Measurements from ENCODE around the gene ATP6V1B1. TPM values are rescaled to one million over a fixed set of nuclear protein-coding genes. Genes with fewer than 3 reads are reported as not detected.
"Not testable (repeated sequence)": the region's sequence is repeated elsewhere in the genome, so short reads cannot be mapped to it uniquely, and the experiment has no call there.

The ATP6V1B1 gene
- total RNA-seq, 4 donors from 2014 or later: not detected

- Histone ChIP-seq H3K36me3 (no peaks in the 10 kb centered on the region), H3K9me3 (no peaks in the 10 kb centered on the region), H3K4me3 (replicated peaks in 1 of 3) (no peak overlapping the region), H3K27me3 (no peaks in the 10 kb centered on the region), H3K4me1 (peaks cover 0 to 4% of the 10 kb centered on the region in 2 donors), H3K27ac (no peak overlapping the region)
- no peak for TF ChIP-seq POLR2A (IDR thresholded peaks at IDR 0.05)
- no peak for TF ChIP-seq CTCF (IDR thresholded peaks at IDR 0.05)
- no peak for DNase-seq
- 37 to 65% methylated on average over 2 of the region's 2 CpGs for WGBS, 2 donors
- intact Hi-C loops (cut with DNase I): no loop called here
These were observed 70.6 kb downstream of the ATP6V1B1 start for GRCh38 chr2:71006323-71006722.

- no peak for DNase-seq
- H3K27me3 ChIP-seq: no peaks in the 10 kb centered on the region
- 83 to 89% methylated on average over 3 to 4 of the region's 5 CpGs for WGBS, 2 donors
These were observed 71.5 kb downstream of the ATP6V1B1 start for GRCh38 chr2:71006955-71007799.

GRCh38 chr2:71008342-71008741 lies 72.6 kb downstream of the ATP6V1B1 start:
- intact Hi-C loops (cut with DNase I): no loop called here
- WGBS, 2 donors: 61 to 65% methylated on average over 7 to 12 of the region's 13 CpGs
- no peak for TF ChIP-seq CTCF (IDR thresholded peaks at IDR 0.05)
- no peak for TF ChIP-seq POLR2A (IDR thresholded peaks at IDR 0.05)
- DNase-seq: peak; percentile 22 to 29
- H3K4me1 ChIP-seq: peaks cover 0 to 3% of the 10 kb centered on the region in 2 donors
- no peaks in the 10 kb centered on the region for H3K27me3 ChIP-seq
- no peaks in the 10 kb centered on the region for H3K36me3 ChIP-seq
- no peaks in the 10 kb centered on the region for H3K9me3 ChIP-seq
- H3K27ac ChIP-seq: no peak overlapping the region
- H3K4me3 ChIP-seq (replicated peaks in 1 of 3): no peak overlapping the region

More at GRCh38 chr2:71006955-71007799, 71.5 kb downstream of the ATP6V1B1 start:
- Histone ChIP-seq H3K36me3 (no peaks in the 10 kb centered on the region), H3K4me1 (peaks cover 0 to 3% of the 10 kb centered on the region in 2 donors), H3K27ac (no peak overlapping the region), H3K4me3 (replicated peaks in 1 of 3) (no peak overlapping the region), H3K9me3 (no peaks in the 10 kb centered on the region)
- no peak for TF ChIP-seq CTCF (IDR thresholded peaks at IDR 0.05)
- TF ChIP-seq POLR2A (IDR thresholded peaks at IDR 0.05): no peak
- intact Hi-C loops (cut with DNase I): no loop called here

- 23 to 27% methylated on average over 6 of the region's 6 CpGs for WGBS, 2 donors
- H3K4me3 ChIP-seq (replicated peaks in 1 of 3); H3K36me3 ChIP-seq; H3K4me1 ChIP-seq; H3K27ac ChIP-seq; H3K27me3 ChIP-seq; intact Hi-C loops (cut with DNase I); H3K9me3 ChIP-seq; DNase-seq: not testable (repeated sequence)
These were observed 76.1 kb downstream of the ATP6V1B1 start for GRCh38 chr2:71011786-71012185.

Small RNAs within 50 kb of the gene (small RNA-seq; reads per million reads assigned to genes)
- gene RF02272: not detected
- gene RN7SL160P: not detected

Other genes with a start within 250 kb of the ATP6V1B1 start
- gene ADD2, start 167.7 kb upstream of the ATP6V1B1 start, total RNA-seq: 1 to 10 TPM; 1.9 to 6.5 (median 3.1) TPM
- not detected for gene FIGLA, start 145.3 kb upstream of the ATP6V1B1 start, total RNA-seq
- 1 to 10 TPM in 1 of 4 donors, not detected in 3; 1.4 TPM for gene CLEC4F, start 115.3 kb upstream of the ATP6V1B1 start, total RNA-seq
- gene CD207, start 100.1 kb upstream of the ATP6V1B1 start, total RNA-seq: not detected
- gene VAX2, start 35.3 kb upstream of the ATP6V1B1 start, total RNA-seq: under 1 TPM in 1 of 4 donors, not detected in 3; 0.22 TPM
- gene ANKRD53, start 42.7 kb downstream of the ATP6V1B1 start, total RNA-seq: 1 to 10 TPM; 1.5 to 4.3 (median 2.7) TPM
- 10 to 100 TPM; 37.9 to 67.7 (median 51.4) TPM for gene TEX261, start 59.0 kb downstream of the ATP6V1B1 start, total RNA-seq
- gene NAGK, start 132.7 kb downstream of the ATP6V1B1 start, total RNA-seq: 10 to 100 TPM; 40.5 to 88.0 (median 70.0) TPM
- gene MCEE, start 194.3 kb downstream of the ATP6V1B1 start, total RNA-seq: 10 to 100 TPM; 15.7 to 24.2 (median 18.3) TPM
- gene MPHOSPH10, start 194.7 kb downstream of the ATP6V1B1 start, total RNA-seq: 10 to 100 TPM; 27.6 to 53.2 (median 39.3) TPM